BE2C (cell line): ENCODE measurements around the gene XYLT1.

Source experiments
- DNase-seq: peaks from one replicate; pipeline ENCODE4 v3.0.0-alpha.2; 2020
- H3K27me3 ChIP-seq: fragments of 250-450 bp; sonication (Bioruptor Pico); 2 replicates; pipeline ENCODE4 v1.5.1; 2020; ENCODE audit warnings: mild to moderate bottlenecking
- H3K36me3 ChIP-seq: fragments of 250-450 bp; sonication (Bioruptor Pico); 2 replicates; pipeline ENCODE4 v1.5.1; 2020; ENCODE audit warnings: mild to moderate bottlenecking
- H3K4me1 ChIP-seq: fragments of 250-450 bp; sonication (Bioruptor Pico); 2 replicates; pipeline ENCODE4 v1.5.1; 2020
- H3K4me3 ChIP-seq: 2 replicates; pipeline ENCODE4 v1.5.1; 2011; ENCODE audit warnings: low read depth, low read length
- H3K9me3 ChIP-seq: fragments of 250-450 bp; sonication (Bioruptor Pico); 2 replicates; pipeline ENCODE4 v1.5.1; 2020
- TF ChIP-seq, protein P1 (sequence below): IDR thresholded peaks from 2 replicates; pipeline ENCODE4 v1.5.1; 2012; ENCODE audit warnings: mild to moderate bottlenecking, low read depth, low read length

XYLT1 gene

GRCh38 chr16:17457997-17458396 is 12.8 kb downstream of the XYLT1 start:
- no peaks in the 10 kb centered on the region for H3K27me3 ChIP-seq
- peaks cover 2% of the 10 kb centered on the region for H3K4me1 ChIP-seq

GRCh38 chr16:17457513-17457912 is 13.2 kb downstream of the XYLT1 start:
- no peak for DNase-seq
- Histone ChIP-seq H3K4me1 (peaks cover 2% of the 10 kb centered on the region), H3K27me3 (no peaks in the 10 kb centered on the region), H3K4me3 (no peak overlapping the region), H3K36me3 (no peaks in the 10 kb centered on the region), H3K9me3 (no peaks in the 10 kb centered on the region)
- TF ChIP-seq, protein P1, sequence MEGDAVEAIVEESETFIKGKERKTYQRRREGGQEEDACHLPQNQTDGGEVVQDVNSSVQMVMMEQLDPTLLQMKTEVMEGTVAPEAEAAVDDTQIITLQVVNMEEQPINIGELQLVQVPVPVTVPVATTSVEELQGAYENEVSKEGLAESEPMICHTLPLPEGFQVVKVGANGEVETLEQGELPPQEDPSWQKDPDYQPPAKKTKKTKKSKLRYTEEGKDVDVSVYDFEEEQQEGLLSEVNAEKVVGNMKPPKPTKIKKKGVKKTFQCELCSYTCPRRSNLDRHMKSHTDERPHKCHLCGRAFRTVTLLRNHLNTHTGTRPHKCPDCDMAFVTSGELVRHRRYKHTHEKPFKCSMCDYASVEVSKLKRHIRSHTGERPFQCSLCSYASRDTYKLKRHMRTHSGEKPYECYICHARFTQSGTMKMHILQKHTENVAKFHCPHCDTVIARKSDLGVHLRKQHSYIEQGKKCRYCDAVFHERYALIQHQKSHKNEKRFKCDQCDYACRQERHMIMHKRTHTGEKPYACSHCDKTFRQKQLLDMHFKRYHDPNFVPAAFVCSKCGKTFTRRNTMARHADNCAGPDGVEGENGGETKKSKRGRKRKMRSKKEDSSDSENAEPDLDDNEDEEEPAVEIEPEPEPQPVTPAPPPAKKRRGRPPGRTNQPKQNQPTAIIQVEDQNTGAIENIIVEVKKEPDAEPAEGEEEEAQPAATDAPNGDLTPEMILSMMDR, result no peak

More at GRCh38 chr16:17457997-17458396, 12.8 kb downstream of the XYLT1 start:
- Histone ChIP-seq H3K4me3 (no peak overlapping the region), H3K36me3 (no peaks in the 10 kb centered on the region), H3K9me3 (no peaks in the 10 kb centered on the region)
- no peak for DNase-seq
- TF ChIP-seq, protein P1, result no peak

GRCh38 chr16:17454162-17454730 is 16.5 kb downstream of the XYLT1 start:
- no peaks in the 10 kb centered on the region for H3K36me3 ChIP-seq
- no peaks in the 10 kb centered on the region for H3K9me3 ChIP-seq
- H3K4me3 ChIP-seq, result no peak overlapping the region
- no peak for DNase-seq
- peaks cover 2% of the 10 kb centered on the region for H3K4me1 ChIP-seq
- TF ChIP-seq, protein P1, result no peak
- H3K27me3 ChIP-seq, result no peaks in the 10 kb centered on the region

- Histone ChIP-seq H3K27me3 (no peaks in the 10 kb centered on the region), H3K9me3 (no peaks in the 10 kb centered on the region), H3K36me3 (no peaks in the 10 kb centered on the region), H3K4me1 (peaks cover 2% of the 10 kb centered on the region), H3K4me3 (no peak overlapping the region)
- TF ChIP-seq, protein P1, result no peak
- DNase-seq, result no peak
Observed at GRCh38 chr16:17453364-17454038, 17.3 kb downstream of the XYLT1 start.

- Histone ChIP-seq H3K4me3 (no peak overlapping the region), H3K4me1 (peaks cover 2% of the 10 kb centered on the region), H3K27me3 (no peaks in the 10 kb centered on the region), H3K36me3 (no peaks in the 10 kb centered on the region), H3K9me3 (no peaks in the 10 kb centered on the region)
- TF ChIP-seq, protein P1, result no peak
- no peak for DNase-seq
Observed at GRCh38 chr16:17452922-17453321, 17.8 kb downstream of the XYLT1 start.

- Histone ChIP-seq H3K4me3 (no peak overlapping the region), H3K4me1 (peaks cover 8% of the 10 kb centered on the region), H3K27me3 (no peaks in the 10 kb centered on the region), H3K36me3 (no peaks in the 10 kb centered on the region), H3K9me3 (no peaks in the 10 kb centered on the region)
- TF ChIP-seq, protein P1, result no peak
- no peak for DNase-seq
Observed at GRCh38 chr16:17451843-17452242, 18.9 kb downstream of the XYLT1 start.
